B cell (primary cell): ENCODE measurements around the gene TOMM40. TPM values are rescaled to one million over a fixed set of nuclear protein-coding genes. Genes with fewer than 3 reads are reported as not detected.
A peak's percentile ranks its signal among the peaks of the same experiment; 100 is the strongest.

Experiments used
- ATAC-seq: fragments of 200-7000 bp; cut with Tn5 transposase; one replicate; pipeline ENCODE4 v1.10.0; 2021; ENCODE audit warnings: low read depth, mild to moderate bottlenecking, moderate number of reproducible peaks, moderate library complexity
- CTCF ChIA-PET: fragments of 350-600 bp; sonication (Branson Sonifier 250); formaldehyde crosslinking; loops from one replicate; lab custom pipeline; 2021; ENCODE audit warnings: antibody characterized with exemption, inconsistent platforms; lab: Charles Lee
- POLR2A ChIA-PET: fragments of 350-600 bp; sonication (Branson Sonifier 250); formaldehyde crosslinking; loops from one replicate; lab custom pipeline; 2021; ENCODE audit warnings: antibody characterized with exemption; lab: Charles Lee
- DNase-seq: peaks from one replicate; pipeline ENCODE4 v3.0.0; 2013
- H2AFZ ChIP-seq: 2 replicates; pipeline ENCODE4 v1.6.1; 2012; ENCODE audit warnings: mild to moderate bottlenecking, low read depth, low read length; ENCODE audit not compliant: insufficient read depth, poor library complexity, severe bottlenecking
- H3K27ac ChIP-seq, 2 donors: 1 replicate in 1 of 2; 2 replicates in 1 of 2; pipeline ENCODE4 v1.5.1; 2012 to 2013; ENCODE audit warnings: low read length in 2 of 2, mild to moderate bottlenecking in 2 of 2, moderate library complexity in 1 of 2
- H3K27me3 ChIP-seq, 4 experiments: fragments of 200-600 bp in 1 of 4; sonication (generic) in 1 of 4; replicated peaks in 1 of 4; 1 replicate in 2 of 4; 2 replicates in 2 of 4; pipeline versions ENCODE4 v1.6.1 to v1.7.0; 2013 to 2016; ENCODE audit warnings: low read length in 3 of 4, mild to moderate bottlenecking in 2 of 4, mixed read lengths in 1 of 4, moderate library complexity in 1 of 4; ENCODE audit not compliant: insufficient read depth in 4 of 4, control insufficient read depth in 3 of 4; ENCODE audit errors: control extremely low read depth in 1 of 4
- H3K36me3 ChIP-seq, 2 experiments: replicated peaks in 1 of 2; 1 replicate in 1 of 2; 2 replicates in 1 of 2; pipeline versions ENCODE4 v1.6.1 to v1.7.1; 2013; ENCODE audit warnings: low read length in 1 of 2; ENCODE audit not compliant: insufficient read depth in 2 of 2, control insufficient read depth in 1 of 2; ENCODE audit errors: control extremely low read depth in 1 of 2, extremely low read depth in 1 of 2
- H3K4me1 ChIP-seq, 2 donors: fragments of 200-600 bp in 1 of 2; sonication (generic) in 1 of 2; 1 replicate in 1 of 2; 2 replicates in 1 of 2; pipeline versions ENCODE4 v1.5.1 to v1.6.1; 2013 to 2017; ENCODE audit warnings: low read length in 2 of 2; ENCODE audit not compliant: control insufficient read depth in 2 of 2, insufficient read depth in 2 of 2
- H3K4me2 ChIP-seq: replicated peaks from 2 replicates; pipeline ENCODE3; 2012; ENCODE audit warnings: mild to moderate bottlenecking, low read depth, low read length; ENCODE audit not compliant: poor library complexity, severe bottlenecking
- H3K4me3 ChIP-seq, 5 experiments: fragments of 200-600 bp in 1 of 5; sonication (generic) in 1 of 5; 1 replicate in 3 of 5; 2 replicates in 2 of 5; pipeline versions ENCODE4 v1.5.1 to v1.7.0; 2011 to 2016; ENCODE audit warnings: low read length in 4 of 5, mild to moderate bottlenecking in 4 of 5, low read depth in 2 of 5, control low read depth in 1 of 5, moderate library complexity in 1 of 5; ENCODE audit not compliant: insufficient read depth in 1 of 5; ENCODE audit errors: control extremely low read depth in 1 of 5, extremely low read depth in 1 of 5
- H3K79me2 ChIP-seq: fragments of 200-600 bp; sonication (generic); one replicate; pipeline ENCODE4 v1.6.0; 2016; ENCODE audit warnings: low read length; ENCODE audit not compliant: control insufficient read depth, insufficient read depth
- H3K9ac ChIP-seq: fragments of 200-600 bp; sonication (generic); 2 replicates; pipeline ENCODE4 v1.6.1; 2017; ENCODE audit warnings: mild to moderate bottlenecking, low read length, moderate library complexity
- H3K9me3 ChIP-seq, 3 donors: one replicate each; pipeline versions ENCODE4 v1.6.1 to v1.7.1; 2013; ENCODE audit warnings: low read length in 2 of 3; ENCODE audit not compliant: control insufficient read depth in 2 of 3, insufficient read depth in 1 of 3; ENCODE audit errors: control extremely low read depth in 1 of 3
- H4K20me1 ChIP-seq: 2 replicates; pipeline ENCODE4 v1.6.0; 2012; ENCODE audit warnings: mild to moderate bottlenecking, low read length; ENCODE audit not compliant: insufficient read depth, control insufficient read depth, poor library complexity, severe bottlenecking
- H3K27ac Mint-ChIP-seq: one replicate; pipeline ENCODE4 v1.8.0; 2021; ENCODE audit warnings: mixed read lengths
- H3K27me3 Mint-ChIP-seq: one replicate; pipeline ENCODE4 v1.8.0; 2021; ENCODE audit warnings: mixed read lengths
- H3K4me1 Mint-ChIP-seq: one replicate; pipeline ENCODE4 v1.8.0; 2021; ENCODE audit warnings: mixed read lengths
- H3K4me3 Mint-ChIP-seq: one replicate; pipeline ENCODE4 v1.8.0; 2021; ENCODE audit warnings: mixed read lengths
- H3K9me3 Mint-ChIP-seq: one replicate; pipeline ENCODE4 v1.8.0; 2022; ENCODE audit warnings: mixed read lengths; ENCODE audit not compliant: insufficient read depth
- CTCF ChIP-seq: fragments of 200-600 bp; IDR thresholded peaks from one replicate; pipeline ENCODE4 v1.8.0; 2022; ENCODE audit warnings: antibody characterized with exemption, mild to moderate bottlenecking
- EZH2 ChIP-seq: IDR thresholded peaks from 2 replicates; pipeline ENCODE4 v1.6.1; 2012; ENCODE audit warnings: borderline replicate concordance, low read depth, mild to moderate bottlenecking, moderate library complexity, low read length; ENCODE audit not compliant: insufficient read depth, poor library complexity, severe bottlenecking
- WGBS: methylation state at CpG from one replicate; pipeline ENCODE4 v1.1.5; 2013; ENCODE audit warnings: missing lambda C conversion rate; ENCODE audit not compliant: insufficient coverage; 5-methylcytosine and 5-hydroxymethylcytosine counted together
- intact Hi-C: fragments of 100-400 bp; cut with micrococcal nuclease; formaldehyde crosslinking; loops from one replicate; pipeline ENCODE4 v1.10.0; 2022
- polyA plus RNA-seq: library from polyadenylated mRNA; depleted of rRNA; stranded (reverse); fragments of >200 nt; gene quantifications from 2 replicates; pipeline ENCODE4 v1.2.3, GENCODE V29; 2012
- total RNA-seq, 2 donors: library from RNA; stranded (reverse); fragments of 120-200 nt in 1 of 2; gene quantifications; 1 replicate in 1 of 2; 2 replicates in 1 of 2; pipeline versions ENCODE4 v1.2.3 to v1.2.4, GENCODE V29; 2013 to 2022

The TOMM40 gene
- total and polyA plus RNA-seq, 2 donors (not counting 1 experiment from before 2014, with no cell fraction given) = 30.9 to 31.1 TPM

GRCh38 chr19:44848036-44848811 lies 42.8 kb upstream of the TOMM40 start:
- CTCF ChIA-PET = interaction anchor here (1.0 to 1.1 kb wide), 2 partner anchors 9 to 126 kb away, joined by 3 read pairs; no protein-coding TSS in a partner anchor
- DNase-seq (peak; percentile 37), ATAC-seq (no peak)
- peaks cover 3% of the 10 kb centered on the region for H3K9me3 Mint-ChIP-seq
- Histone ChIP-seq H3K9me3 (peaks cover 0 to 22% (median 0%) of the 10 kb centered on the region in 3 donors), H3K27ac (no peak overlapping the region), H3K27me3 (peaks cover 0 to 45% (median 19%) of the 10 kb centered on the region in 4 experiments), H3K4me2 (peak overlapping the region; percentile 90), H4K20me1 (no peaks in the 10 kb centered on the region), H2AFZ (no peak overlapping the region), H3K4me3 (no peak overlapping the region), H3K36me3 (no peaks in the 10 kb centered on the region), H3K4me1 (peaks cover 35% of the 10 kb centered on the region in 2 donors), H3K9ac (peak overlapping the region; percentile 20), H3K79me2 (no peaks in the 10 kb centered on the region)
- intact Hi-C loops = loop anchor here (10.0 kb wide), 3 partner anchors 73 to 193 kb away; partner anchors contain the start of gene CBLC
- no peak overlapping the region for H3K27ac Mint-ChIP-seq
- POLR2A ChIA-PET = no interaction called here
- peaks cover 22% of the 10 kb centered on the region for H3K4me1 Mint-ChIP-seq
- 52% methylated on average over 19 of the region's 19 CpGs for WGBS
- TF ChIP-seq EZH2 = no peak
- TF ChIP-seq CTCF = no peak
- H3K4me3 Mint-ChIP-seq = no peak overlapping the region
- peaks cover 48% of the 10 kb centered on the region for H3K27me3 Mint-ChIP-seq
